Measurements from ENCODE around the gene ACP7.
"Not testable (repeated sequence)": the region's sequence is repeated elsewhere in the genome, so short reads cannot be mapped to it uniquely, and the experiment has no call there.

ACP7 gene

DNA sequence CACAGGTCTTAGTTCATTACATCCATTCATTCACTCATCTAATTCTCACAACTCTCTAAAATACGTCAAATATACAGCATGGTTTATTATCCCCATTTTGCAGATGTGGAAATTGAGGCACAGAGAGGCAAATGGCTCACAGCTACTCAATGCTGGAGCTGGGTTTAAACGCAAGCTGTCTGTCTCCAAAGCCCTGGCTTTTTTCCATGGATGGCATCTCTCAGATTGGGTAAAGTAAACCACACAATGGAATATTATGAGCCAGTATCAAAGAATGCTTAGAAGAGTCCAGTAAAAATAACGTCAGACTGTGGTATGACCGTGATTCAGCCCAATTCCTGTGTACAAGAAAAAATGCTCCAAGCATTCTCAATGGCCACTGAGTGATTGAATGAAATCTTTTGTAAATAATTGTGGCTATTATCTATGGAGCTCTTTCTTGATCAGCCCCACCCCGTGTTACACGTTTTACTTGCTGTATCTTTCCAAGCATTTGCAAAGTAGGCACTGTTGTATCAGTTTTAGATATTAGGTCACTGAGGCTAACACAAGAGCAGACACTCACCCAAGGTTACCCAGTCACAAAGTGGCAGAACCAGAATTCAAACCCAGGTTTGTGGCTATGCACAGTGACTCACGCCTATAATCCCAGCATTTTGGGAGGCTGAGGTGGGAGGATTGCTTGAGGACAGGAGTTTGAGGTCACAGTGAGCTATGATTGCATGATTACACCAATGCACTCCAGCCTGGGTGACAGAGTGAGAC, 5.5 kb upstream of the ACP7 start:
- no peak for DNase-seq

- no peak for DNase-seq
Measured at GRCh38 chr19:39080431-39080830, 3.7 kb upstream of the ACP7 start.

GRCh38 chr19:39082167-39082566, 2.0 kb upstream of the ACP7 start:
- no peak for DNase-seq

DNA sequence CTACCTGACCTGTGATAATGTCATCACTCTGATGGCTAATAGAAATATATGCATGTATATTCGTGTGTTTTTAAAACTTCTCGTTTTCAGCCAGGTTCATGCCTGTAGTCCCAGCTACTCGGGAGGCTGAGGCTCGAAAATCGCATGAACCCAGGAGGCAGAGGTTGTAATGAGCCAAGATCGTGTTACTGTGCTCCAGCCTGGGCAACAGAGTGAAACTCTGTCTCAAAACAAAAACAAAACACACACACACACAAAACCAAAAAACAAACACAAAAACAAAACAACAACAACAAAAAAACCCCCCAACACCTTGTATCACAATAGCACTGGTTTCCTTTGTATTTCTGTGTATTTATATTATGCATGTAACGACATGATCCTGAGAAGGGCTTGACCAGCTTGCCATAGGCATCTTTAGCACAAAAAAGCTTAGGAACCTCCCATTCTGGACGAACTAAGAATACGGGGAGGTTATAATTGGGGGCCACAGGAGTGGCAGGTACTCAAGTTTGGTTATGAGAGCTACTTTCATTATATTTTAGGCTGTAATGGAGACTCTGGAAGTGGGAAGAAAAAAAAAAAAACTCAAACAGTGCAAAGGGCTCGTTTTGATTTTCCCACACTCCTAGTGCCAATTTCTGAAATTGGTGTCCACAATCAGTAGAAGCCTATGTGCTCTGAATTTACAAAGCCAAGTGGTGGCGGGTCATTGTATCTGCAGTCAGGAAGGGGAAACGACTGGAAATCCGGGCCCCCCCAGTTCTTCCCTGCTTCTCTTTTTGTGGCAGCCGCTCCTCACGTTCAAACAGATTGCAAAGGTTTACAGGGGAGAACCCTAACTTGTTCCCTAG, 1.2 kb upstream of the ACP7 start:
- DNase-seq = no peak

GRCh38 chr19:39083599-39083982, 577 bp upstream of the ACP7 start:
- DNase-seq = no peak

GRCh38 chr19:39084732-39085080, 538 bp downstream of the ACP7 start:
- DNase-seq = no peak

DNA sequence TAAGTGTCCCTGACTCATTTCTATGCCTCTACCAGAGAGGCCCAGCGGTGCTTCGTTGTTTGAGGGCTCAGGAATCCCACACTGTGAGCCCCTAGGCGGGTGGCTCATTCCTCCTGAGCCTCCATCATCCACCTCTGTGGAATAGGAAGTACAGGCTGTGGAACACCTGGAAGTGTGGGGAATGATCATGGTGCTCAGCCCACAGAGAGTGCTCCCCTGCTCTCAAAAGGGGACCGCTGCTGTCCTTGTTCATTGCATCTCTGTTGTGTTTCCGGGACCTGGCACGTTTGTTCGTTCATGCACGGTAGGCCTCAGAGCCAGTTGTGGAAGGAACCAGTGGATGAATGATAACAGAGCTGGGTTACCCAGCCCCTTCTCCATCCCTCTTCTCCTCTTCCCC, 1.2 kb downstream of the ACP7 start:
- DNase-seq = no peak

GRCh38 chr19:39086386-39086785, 2.2 kb downstream of the ACP7 start:
- DNase-seq = no peak

DNA sequence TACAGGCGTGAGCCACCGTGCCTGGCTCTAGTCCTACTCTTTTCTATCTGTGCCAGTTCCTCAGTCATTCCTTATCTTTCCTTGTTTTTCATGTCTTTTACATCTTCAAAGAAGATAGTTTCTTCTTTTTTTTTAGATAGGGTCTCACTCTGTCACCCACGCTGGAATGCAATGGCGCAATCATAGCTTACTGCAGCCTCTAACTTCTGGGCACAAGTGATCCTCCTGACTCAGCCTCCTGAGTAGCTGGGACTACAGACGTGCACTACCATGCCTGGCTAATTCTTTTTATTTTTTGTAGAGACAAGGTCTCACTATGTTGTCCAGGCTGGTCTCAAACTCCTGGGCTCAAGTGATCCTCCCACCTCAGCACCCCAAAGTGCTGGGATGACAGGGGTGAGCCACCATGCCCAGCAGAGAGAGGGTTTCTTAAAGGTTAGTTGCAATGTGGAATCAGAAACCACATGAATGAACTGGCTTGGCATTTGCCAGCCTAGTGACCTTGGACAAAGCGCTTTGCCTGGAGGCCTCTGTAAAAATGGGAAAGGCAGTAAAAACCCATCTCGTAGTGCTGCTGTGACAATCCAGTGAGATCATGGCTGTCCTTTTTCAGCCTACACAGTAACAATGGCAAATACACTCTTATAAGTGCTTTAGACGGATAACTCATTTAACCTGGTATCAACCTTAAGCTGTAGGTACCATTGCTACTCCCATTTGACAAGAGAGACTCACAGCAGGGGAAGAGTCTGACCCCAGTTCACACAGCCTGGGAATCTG, 3.9 kb downstream of the ACP7 start:
- no peak for DNase-seq

GRCh38 chr19:39090016-39090415, 5.8 kb downstream of the ACP7 start:
- DNase-seq = not testable (repeated sequence)

DNA sequence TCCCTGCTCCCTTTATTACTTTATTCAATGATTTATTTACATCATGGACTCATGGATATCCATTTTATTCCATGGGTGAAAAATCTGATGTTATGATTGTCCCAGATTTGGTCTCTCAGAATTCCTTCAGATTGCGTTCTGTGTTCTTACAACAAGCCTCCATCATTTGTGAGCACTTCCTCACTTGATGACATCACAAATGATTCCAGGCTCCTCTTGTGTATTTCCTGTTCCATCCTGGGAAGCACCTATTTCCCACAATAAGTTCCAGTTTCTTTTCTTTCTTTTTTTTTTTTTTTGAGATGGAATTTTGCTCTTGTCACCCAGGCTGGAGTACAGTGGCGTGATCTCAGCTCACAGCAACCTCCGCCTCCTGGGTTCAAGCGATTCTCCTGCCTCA, 6.7 kb downstream of the ACP7 start:
- DNase-seq = no peak

DNA sequence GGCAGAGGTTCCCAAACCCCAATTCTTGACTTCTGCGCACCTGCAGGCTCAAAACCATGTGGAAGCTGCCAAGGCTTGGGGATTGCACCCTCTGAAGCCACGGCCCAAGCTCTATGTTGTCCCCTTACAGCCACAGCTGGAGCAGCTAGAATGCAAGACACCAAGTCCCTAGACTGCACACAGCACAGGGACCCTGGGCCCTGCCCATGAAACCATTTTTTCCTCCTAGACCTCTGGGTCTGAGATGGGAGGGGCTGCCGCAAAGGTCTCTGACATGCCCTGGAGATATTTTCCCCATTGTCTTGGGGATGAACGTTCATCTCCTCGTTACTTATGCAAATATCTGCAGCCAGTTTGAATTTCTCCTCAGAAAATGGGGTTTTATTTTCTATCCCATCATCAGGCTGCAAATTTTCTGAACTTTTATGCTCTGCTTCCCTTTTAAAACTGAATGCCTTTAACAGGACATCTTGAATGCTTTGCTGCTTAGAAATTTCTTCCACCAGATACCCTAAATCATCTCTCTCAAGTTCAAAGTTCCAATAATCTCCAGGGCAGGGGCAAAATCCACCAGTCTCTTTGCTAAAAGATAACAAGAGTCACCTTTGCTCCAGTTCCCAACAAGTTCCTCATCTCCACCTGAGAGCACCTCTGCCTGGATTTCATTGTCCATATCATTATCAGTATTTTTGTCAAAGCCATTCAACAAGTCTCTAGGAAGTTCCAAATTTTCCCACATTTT, 11.8 kb downstream of the ACP7 start:
- not testable (repeated sequence) for DNase-seq

GRCh38 chr19:39097299-39097698, 13.1 kb downstream of the ACP7 start:
- DNase-seq = no peak

DNA sequence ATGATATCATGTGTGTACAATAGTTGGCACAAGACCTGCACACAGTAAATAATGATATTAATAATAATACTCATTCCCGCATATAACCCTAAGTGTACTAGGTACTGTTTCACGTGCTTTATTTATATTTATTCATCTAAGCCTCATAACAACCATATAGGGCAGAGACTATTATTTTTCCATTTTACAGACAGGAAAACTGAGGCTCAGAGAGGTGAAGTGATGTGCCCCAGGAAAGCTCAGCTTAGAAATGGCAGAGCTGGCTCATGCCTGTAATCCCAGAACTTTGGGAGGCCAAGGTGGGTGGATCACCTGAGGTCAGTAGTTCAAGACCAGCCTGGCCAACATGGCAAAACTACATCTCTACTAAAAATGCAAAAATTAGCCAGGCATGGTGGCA, 13.6 kb downstream of the ACP7 start:
- DNase-seq = no peak

GRCh38 chr19:39098365-39099269, 14.4 kb downstream of the ACP7 start:
- no peak for DNase-seq

- no peak for DNase-seq
Measured at GRCh38 chr19:39099341-39099740, 15.2 kb downstream of the ACP7 start.

DNA sequence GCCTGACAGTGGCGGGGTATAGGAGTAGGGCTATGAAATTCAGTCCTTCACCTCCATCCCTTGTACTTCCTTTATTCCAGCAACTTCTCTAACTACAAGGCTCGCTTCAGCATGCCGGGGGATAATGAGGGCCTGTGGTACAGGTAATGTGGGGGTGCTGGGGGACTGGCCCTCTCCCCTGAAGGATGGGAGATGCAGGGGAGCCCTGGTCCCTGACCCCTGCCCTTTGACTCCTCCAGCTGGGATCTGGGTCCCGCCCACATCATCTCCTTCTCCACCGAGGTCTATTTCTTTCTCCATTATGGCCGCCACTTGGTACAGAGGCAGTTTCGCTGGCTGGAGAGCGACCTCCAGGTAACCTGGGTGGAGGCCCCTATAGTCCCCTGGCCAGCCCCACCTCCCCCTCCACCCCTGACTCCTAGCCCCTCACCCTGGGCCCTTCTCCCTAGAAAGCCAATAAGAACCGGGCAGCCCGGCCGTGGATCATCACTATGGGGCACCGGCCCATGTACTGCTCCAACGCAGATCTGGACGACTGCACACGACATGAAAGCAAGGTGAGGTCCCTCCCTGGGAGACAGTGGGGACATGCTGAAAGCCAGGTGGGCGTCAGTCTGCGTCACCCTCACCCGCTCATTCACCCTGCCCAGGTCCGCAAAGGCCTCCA, 16.5 kb downstream of the ACP7 start:
- DNase-seq = no peak

DNA sequence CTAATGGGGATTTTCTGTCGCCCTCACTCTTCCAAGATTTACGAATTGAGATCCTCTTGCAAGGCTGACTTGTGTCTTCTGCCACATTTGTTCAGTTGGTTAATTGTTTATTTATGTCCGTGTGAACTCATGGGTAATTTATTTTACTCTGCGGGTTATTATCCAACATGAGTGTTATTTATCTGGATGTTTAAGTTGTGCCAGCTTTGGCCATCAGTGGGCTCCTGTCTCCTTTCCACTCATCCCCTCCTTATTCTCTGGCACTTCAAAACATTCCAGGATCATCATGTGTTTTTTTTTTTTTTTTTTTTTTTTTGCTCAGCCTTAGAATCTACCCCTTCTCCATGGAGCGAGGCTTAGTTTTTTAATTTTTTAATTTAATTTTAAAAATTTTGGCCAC, 19.0 kb downstream of the ACP7 start:
- DNase-seq = no peak

DNA sequence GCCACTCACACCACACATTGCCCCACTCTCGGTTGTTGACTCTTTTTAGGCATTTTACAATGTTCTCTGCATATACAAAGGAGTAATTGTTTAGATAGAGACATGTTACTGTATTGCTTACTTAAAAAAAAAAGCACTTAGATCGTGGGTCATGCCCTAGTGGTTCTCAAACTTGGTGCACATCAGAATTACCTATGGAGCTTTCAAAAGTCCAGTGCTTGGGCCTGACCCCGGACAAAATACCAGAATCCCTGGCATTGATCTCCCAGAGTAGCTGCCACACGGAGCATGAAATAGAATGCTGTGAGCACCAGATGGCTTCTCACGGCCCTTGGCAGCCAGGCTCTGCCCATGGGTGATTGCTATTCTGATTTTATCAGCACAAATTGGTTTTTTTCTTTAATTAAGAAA, 20.0 kb downstream of the ACP7 start:
- no peak for DNase-seq

- DNase-seq = no peak
Measured at GRCh38 chr19:39106194-39106593, 22.0 kb downstream of the ACP7 start.

DNA sequence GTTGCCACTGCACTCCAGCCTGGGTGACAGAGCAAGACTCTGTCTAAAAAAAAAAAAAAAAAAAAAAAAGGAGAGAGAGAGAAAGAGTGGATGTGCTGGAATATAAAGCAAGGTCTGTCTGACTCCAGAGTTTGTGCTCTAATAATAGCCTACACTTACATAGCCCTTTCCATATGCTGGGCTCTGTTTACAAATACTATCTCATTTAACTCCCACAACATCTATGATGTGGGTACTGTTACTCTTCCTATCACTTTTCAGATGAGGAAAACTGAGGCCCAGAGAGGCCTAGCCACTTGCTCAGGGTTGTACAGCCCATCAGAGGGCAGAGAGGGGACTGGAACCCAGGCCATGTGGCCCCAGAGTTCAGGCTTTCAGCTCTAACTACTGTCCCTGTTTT, 25.5 kb downstream of the ACP7 start:
- no peak for DNase-seq

Data from right forelimb (tissue), 1 donor.